Left ventricle myocardium inferior (tissue), 1 donor: ENCODE results near the gene PIAS2. TPM values are rescaled to one million over a fixed set of nuclear protein-coding genes. Genes with fewer than 3 reads are reported as not detected.
A peak's percentile ranks its signal among the peaks of the same experiment; 100 is the strongest.

Experiments
- DNase-seq: peaks from one replicate; pipeline ENCODE4 v3.0.0-alpha.2; 2020
- H3K27ac ChIP-seq: fragments of 200-600 bp; replicated peaks from 2 replicates; pipeline ENCODE4 v1.8.0; 2021
- H3K27me3 ChIP-seq: fragments of 200-600 bp; 2 replicates; pipeline ENCODE4 v1.8.0; 2021; ENCODE audit warnings: low read depth
- H3K36me3 ChIP-seq: fragments of 200-600 bp; 2 replicates; pipeline ENCODE4 v1.8.0; 2021
- H3K4me1 ChIP-seq: fragments of 200-600 bp; 2 replicates; pipeline ENCODE4 v1.8.0; 2021
- H3K4me3 ChIP-seq: fragments of 200-600 bp; 2 replicates; pipeline ENCODE4 v1.8.0; 2021; ENCODE audit warnings: mild to moderate bottlenecking, moderate library complexity
- H3K9me3 ChIP-seq: fragments of 200-600 bp; replicated peaks from 2 replicates; pipeline ENCODE4 v1.8.0; 2021
- intact Hi-C: fragments of 100-400 bp; cut with micrococcal nuclease; formaldehyde crosslinking; loops from one replicate; pipeline ENCODE4 v1.11.0; 2022
- total RNA-seq: library from RNA; stranded (reverse); fragmentation: NEBNext Ultra II Directional; extraction: Animal tissue kit (Norgen Biotek cat#: 25700); gene quantifications from one replicate; pipeline ENCODE4 v1.2.1, GENCODE V29; 2021
- TF ChIP-seq, protein P1 (sequence below): fragments of 200-600 bp; IDR thresholded peaks from 2 replicates; pipeline ENCODE4 v1.8.0; 2021; ENCODE audit warnings: antibody characterized with exemption, mild to moderate bottlenecking, borderline replicate concordance
- donor health status: DM: no; HTN: yes; CAD: no; lungs with severe emphysema.

PIAS2 gene
- total RNA-seq, 1 donor from 2014 or later, result 33.2 TPM

DNA sequence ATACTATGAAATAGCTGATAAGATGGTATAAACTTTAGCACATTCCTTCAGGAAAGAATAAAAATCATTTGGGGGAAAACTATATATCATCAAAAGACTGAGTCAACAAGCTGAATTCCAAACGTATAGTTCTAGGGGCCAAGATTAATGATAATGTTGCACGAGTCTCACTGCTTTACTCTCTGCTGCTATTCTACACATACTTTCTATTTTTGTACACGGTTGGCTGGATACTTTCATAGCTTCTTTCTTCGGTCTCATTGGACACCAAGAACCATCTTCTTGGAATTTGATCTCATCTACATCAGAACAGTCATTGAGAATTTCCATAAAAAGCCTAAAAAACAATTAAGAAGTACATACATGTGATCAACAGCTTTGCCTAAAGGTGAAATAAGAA lies 87.8 kb downstream of the PIAS2 start:
- H3K27me3 ChIP-seq, result no peaks in the 10 kb centered on the region
- H3K9me3 ChIP-seq, result no peaks in the 10 kb centered on the region
- TF ChIP-seq, protein P1, sequence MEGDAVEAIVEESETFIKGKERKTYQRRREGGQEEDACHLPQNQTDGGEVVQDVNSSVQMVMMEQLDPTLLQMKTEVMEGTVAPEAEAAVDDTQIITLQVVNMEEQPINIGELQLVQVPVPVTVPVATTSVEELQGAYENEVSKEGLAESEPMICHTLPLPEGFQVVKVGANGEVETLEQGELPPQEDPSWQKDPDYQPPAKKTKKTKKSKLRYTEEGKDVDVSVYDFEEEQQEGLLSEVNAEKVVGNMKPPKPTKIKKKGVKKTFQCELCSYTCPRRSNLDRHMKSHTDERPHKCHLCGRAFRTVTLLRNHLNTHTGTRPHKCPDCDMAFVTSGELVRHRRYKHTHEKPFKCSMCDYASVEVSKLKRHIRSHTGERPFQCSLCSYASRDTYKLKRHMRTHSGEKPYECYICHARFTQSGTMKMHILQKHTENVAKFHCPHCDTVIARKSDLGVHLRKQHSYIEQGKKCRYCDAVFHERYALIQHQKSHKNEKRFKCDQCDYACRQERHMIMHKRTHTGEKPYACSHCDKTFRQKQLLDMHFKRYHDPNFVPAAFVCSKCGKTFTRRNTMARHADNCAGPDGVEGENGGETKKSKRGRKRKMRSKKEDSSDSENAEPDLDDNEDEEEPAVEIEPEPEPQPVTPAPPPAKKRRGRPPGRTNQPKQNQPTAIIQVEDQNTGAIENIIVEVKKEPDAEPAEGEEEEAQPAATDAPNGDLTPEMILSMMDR, result no peak
- H3K4me1 ChIP-seq, result no peaks in the 10 kb centered on the region
- no peak overlapping the region for H3K4me3 ChIP-seq
- peaks cover 48% of the 10 kb centered on the region for H3K36me3 ChIP-seq
- H3K27ac ChIP-seq, result no peak overlapping the region
- intact Hi-C loops, result no loop called here
- no peak for DNase-seq

DNA sequence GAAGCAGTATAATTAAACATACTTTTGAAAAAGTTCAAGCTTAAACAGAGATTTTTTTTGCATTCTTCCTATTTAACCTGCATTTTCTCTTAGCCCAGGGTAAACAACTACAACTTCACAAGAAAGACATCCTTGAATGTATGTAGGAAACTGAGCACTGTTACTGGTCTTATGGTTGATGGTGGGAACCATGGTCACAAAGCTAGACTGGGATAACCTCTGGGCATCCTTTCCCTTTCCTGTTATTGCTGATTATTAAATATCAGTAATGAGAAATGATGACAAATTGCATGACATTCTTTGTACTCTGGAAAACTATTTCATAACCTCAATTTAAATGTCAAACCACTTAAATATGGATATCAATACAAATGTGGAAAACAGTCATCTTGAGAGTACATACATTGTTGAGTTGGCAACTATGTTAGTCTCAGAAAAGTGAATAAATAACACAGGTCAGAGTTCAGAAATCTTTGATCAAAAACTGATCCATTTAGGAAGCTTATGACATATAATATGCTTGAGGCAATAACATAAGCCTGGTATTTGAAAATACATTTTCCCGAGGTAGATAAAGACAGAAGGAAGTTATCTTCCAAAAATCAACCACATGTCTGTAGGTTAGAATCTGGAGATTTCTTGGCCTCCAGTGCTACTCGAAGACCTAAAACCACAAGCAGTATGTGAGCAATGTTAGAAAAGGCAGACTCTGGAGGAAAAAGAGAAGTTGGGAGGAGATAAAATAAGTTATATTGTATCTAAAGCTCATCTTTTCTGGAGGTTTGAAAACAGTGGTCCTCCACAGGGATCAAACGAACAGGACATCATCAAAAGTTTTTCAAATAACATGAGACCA lies 95.2 kb downstream of the PIAS2 start:
- TF ChIP-seq, protein P1, result no peak

DNA sequence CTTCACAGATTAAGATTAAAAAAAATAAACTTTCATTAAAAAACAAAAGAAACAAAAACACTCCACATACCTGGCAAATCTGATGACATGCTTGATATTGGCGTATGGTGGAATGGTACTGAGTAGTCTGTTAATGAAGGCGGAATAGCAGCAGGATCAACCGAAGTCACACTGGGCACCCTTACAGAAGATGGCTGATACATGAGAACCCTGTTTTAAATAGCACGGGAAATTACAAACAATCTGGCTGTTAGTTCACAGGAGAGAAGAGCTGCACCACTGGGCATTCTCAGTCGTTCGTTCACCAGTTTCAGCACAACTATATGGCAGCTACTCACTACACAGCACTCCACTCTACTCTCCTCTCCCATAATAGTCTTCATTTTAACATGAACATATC lies 96.4 kb downstream of the PIAS2 start:
- H3K36me3 ChIP-seq, result peaks cover 19% of the 10 kb centered on the region
- no peaks in the 10 kb centered on the region for H3K9me3 ChIP-seq
- peaks cover 5% of the 10 kb centered on the region for H3K4me1 ChIP-seq
- H3K4me3 ChIP-seq, result no peak overlapping the region
- peak overlapping the region; percentile 12 for H3K27ac ChIP-seq
- no peak for DNase-seq
- intact Hi-C loops, result no loop called here
- no peaks in the 10 kb centered on the region for H3K27me3 ChIP-seq
- TF ChIP-seq, protein P1, result no peak

More for the DNA sequence above, 95.2 kb downstream of the PIAS2 start:
- H3K36me3 ChIP-seq, result peaks cover 30% of the 10 kb centered on the region
- no peaks in the 10 kb centered on the region for H3K27me3 ChIP-seq
- no peak overlapping the region for H3K4me3 ChIP-seq
- intact Hi-C loops, result no loop called here
- H3K4me1 ChIP-seq, result peaks cover 5% of the 10 kb centered on the region
- H3K27ac ChIP-seq, result no peak overlapping the region
- DNase-seq, result no peak
- no peaks in the 10 kb centered on the region for H3K9me3 ChIP-seq

DNA sequence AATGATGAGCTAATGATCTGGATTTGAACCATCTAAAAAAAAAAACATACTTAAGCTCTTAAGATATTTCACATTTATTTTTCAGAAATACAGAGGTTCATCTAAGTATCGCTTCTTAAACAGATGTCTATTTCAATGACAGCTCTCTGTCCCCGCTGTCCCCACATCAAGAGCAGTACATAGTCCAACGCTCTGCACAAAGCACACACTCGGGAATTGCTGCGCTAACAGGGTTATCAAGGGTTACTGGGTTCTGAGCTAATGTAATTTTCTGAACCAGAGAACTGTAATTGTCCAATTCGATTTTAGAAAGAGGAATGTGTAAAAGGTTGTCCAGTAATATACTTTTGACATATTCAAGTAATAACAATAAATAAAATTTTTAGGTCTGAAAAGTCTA lies 101.6 kb downstream of the PIAS2 start:
- intact Hi-C loops, result no loop called here
- Histone ChIP-seq H3K27ac (no peak overlapping the region), H3K27me3 (no peaks in the 10 kb centered on the region), H3K4me3 (no peak overlapping the region), H3K4me1 (peaks cover 3% of the 10 kb centered on the region), H3K9me3 (no peaks in the 10 kb centered on the region), H3K36me3 (peaks cover 8% of the 10 kb centered on the region)
- TF ChIP-seq, protein P1, result no peak
- DNase-seq, result no peak

DNA sequence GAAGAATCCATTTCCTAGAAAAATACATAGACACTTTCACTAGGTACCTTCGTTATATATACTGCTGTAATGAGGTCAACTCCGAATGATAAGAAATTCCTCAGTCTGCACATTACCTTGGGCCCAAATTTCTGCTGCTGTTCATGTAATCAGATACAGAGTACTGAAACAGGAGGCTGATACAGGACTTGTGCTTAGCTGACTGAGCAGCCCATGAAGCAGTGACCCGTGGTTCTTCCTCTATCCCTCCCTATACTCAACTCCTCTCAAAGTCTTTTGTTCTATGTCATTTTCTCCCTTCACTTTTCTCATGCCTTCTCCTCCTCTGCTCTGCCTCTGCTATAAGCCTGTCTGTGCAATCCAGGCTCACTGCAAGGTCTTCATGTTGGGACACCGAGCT lies 102.9 kb downstream of the PIAS2 start:
- TF ChIP-seq, protein P1, result no peak
- no peaks in the 10 kb centered on the region for H3K4me1 ChIP-seq
- no peaks in the 10 kb centered on the region for H3K36me3 ChIP-seq
- H3K4me3 ChIP-seq, result no peak overlapping the region
- H3K9me3 ChIP-seq, result no peaks in the 10 kb centered on the region
- H3K27me3 ChIP-seq, result no peaks in the 10 kb centered on the region
- DNase-seq, result no peak
- intact Hi-C loops, result no loop called here
- H3K27ac ChIP-seq, result no peak overlapping the region
